ENCODE measurements around the gene TPSD1.
A peak's percentile ranks its signal among the peaks of the same experiment; 100 is the strongest.
"Not testable (repeated sequence)": the region's sequence is repeated elsewhere in the genome, so short reads cannot be mapped to it uniquely, and the experiment has no call there.

TPSD1 gene

GRCh38 chr16:1243907-1244850 lies 11.7 kb upstream of the TPSD1 start:
- H3K4me3 Mint-ChIP-seq; H3K9me3 Mint-ChIP-seq; H3K27ac Mint-ChIP-seq; H3K36me3 Mint-ChIP-seq (ENCODE audit: low read depth); H3K4me1 Mint-ChIP-seq; DNase-seq; H3K27me3 Mint-ChIP-seq: not testable (repeated sequence)
- ATAC-seq = peak; percentile 15

GRCh38 chr16:1244881-1245280 lies 11.0 kb upstream of the TPSD1 start:
- Mint-ChIP-seq H3K27ac (no peak overlapping the region), H3K4me1 (peaks cover 3% of the 10 kb centered on the region), H3K4me3 (no peak overlapping the region), H3K27me3 (peaks cover 9% of the 10 kb centered on the region), H3K9me3 (no peaks in the 10 kb centered on the region), H3K36me3 (ENCODE audit: low read depth) (no peaks in the 10 kb centered on the region)
- no peak for DNase-seq
- ATAC-seq = no peak

GRCh38 chr16:1245452-1246020 lies 10.3 kb upstream of the TPSD1 start:
- ATAC-seq (no peak), DNase-seq (no peak)
- peaks cover 3% of the 10 kb centered on the region for H3K4me1 Mint-ChIP-seq
- no peaks in the 10 kb centered on the region for H3K9me3 Mint-ChIP-seq
- H3K36me3 Mint-ChIP-seq (ENCODE audit: low read depth) = no peaks in the 10 kb centered on the region
- no peak overlapping the region for H3K27ac Mint-ChIP-seq
- H3K27me3 Mint-ChIP-seq = peaks cover 9% of the 10 kb centered on the region
- no peak overlapping the region for H3K4me3 Mint-ChIP-seq

GRCh38 chr16:1247903-1248537 lies 7.8 kb upstream of the TPSD1 start:
- not testable (repeated sequence) for H3K36me3 Mint-ChIP-seq (ENCODE audit: low read depth); H3K27ac Mint-ChIP-seq; ATAC-seq; H3K4me1 Mint-ChIP-seq; DNase-seq; H3K27me3 Mint-ChIP-seq; H3K9me3 Mint-ChIP-seq; H3K4me3 Mint-ChIP-seq

- ATAC-seq = peak; percentile 21
- not testable (repeated sequence) for DNase-seq; H3K4me1 Mint-ChIP-seq; H3K4me3 Mint-ChIP-seq; H3K27ac Mint-ChIP-seq; H3K27me3 Mint-ChIP-seq; H3K36me3 Mint-ChIP-seq (ENCODE audit: low read depth); H3K9me3 Mint-ChIP-seq
Observed at GRCh38 chr16:1249031-1249755, 6.7 kb upstream of the TPSD1 start.

GRCh38 chr16:1253701-1254364 lies 2.0 kb upstream of the TPSD1 start:
- not testable (repeated sequence) for H3K9me3 Mint-ChIP-seq; H3K27me3 Mint-ChIP-seq; ATAC-seq; H3K4me1 Mint-ChIP-seq; DNase-seq; H3K27ac Mint-ChIP-seq; H3K4me3 Mint-ChIP-seq; H3K36me3 Mint-ChIP-seq (ENCODE audit: low read depth)

- H3K9me3 Mint-ChIP-seq; H3K36me3 Mint-ChIP-seq (ENCODE audit: low read depth); H3K27me3 Mint-ChIP-seq; H3K27ac Mint-ChIP-seq; DNase-seq; H3K4me3 Mint-ChIP-seq; ATAC-seq; H3K4me1 Mint-ChIP-seq: not testable (repeated sequence)
Observed at GRCh38 chr16:1254821-1255220, 1.0 kb upstream of the TPSD1 start.

GRCh38 chr16:1256296-1256873 lies 516 bp downstream of the TPSD1 start:
- not testable (repeated sequence) for H3K9me3 Mint-ChIP-seq; DNase-seq; H3K27ac Mint-ChIP-seq; H3K36me3 Mint-ChIP-seq (ENCODE audit: low read depth); H3K4me1 Mint-ChIP-seq; H3K4me3 Mint-ChIP-seq; ATAC-seq
- H3K27me3 Mint-ChIP-seq = peaks cover 13% of the 10 kb centered on the region

GRCh38 chr16:1256874-1257322 lies 1.0 kb downstream of the TPSD1 start:
- Mint-ChIP-seq H3K9me3 (no peaks in the 10 kb centered on the region), H3K36me3 (ENCODE audit: low read depth) (no peaks in the 10 kb centered on the region), H3K4me3 (no peak overlapping the region), H3K27me3 (peaks cover 16% of the 10 kb centered on the region), H3K27ac (no peak overlapping the region), H3K4me1 (peaks cover 2% of the 10 kb centered on the region)
- peak; percentile 27 for ATAC-seq
- DNase-seq = no peak

GRCh38 chr16:1257561-1258224 lies 1.8 kb downstream of the TPSD1 start:
- no peak overlapping the region for H3K4me3 Mint-ChIP-seq
- H3K27me3 Mint-ChIP-seq = peaks cover 22% of the 10 kb centered on the region
- no peaks in the 10 kb centered on the region for H3K36me3 Mint-ChIP-seq (ENCODE audit: low read depth)
- ATAC-seq = no peak
- H3K9me3 Mint-ChIP-seq = no peaks in the 10 kb centered on the region
- no peak overlapping the region for H3K27ac Mint-ChIP-seq
- H3K4me1 Mint-ChIP-seq = peaks cover 2% of the 10 kb centered on the region
- DNase-seq = no peak

GRCh38 chr16:1258225-1258600 lies 2.3 kb downstream of the TPSD1 start:
- H3K36me3 Mint-ChIP-seq (ENCODE audit: low read depth) = no peaks in the 10 kb centered on the region
- no peak for ATAC-seq
- peaks cover 2% of the 10 kb centered on the region for H3K4me1 Mint-ChIP-seq
- H3K27me3 Mint-ChIP-seq = peaks cover 22% of the 10 kb centered on the region
- DNase-seq = no peak
- H3K9me3 Mint-ChIP-seq = no peaks in the 10 kb centered on the region
- H3K27ac Mint-ChIP-seq = no peak overlapping the region
- no peak overlapping the region for H3K4me3 Mint-ChIP-seq

GRCh38 chr16:1258906-1259759 lies 3.3 kb downstream of the TPSD1 start:
- DNase-seq (no peak), ATAC-seq (no peak)
- peaks cover 22% of the 10 kb centered on the region for H3K27me3 Mint-ChIP-seq
- no peak overlapping the region for H3K4me3 Mint-ChIP-seq
- peaks cover under 1% of the 10 kb centered on the region for H3K9me3 Mint-ChIP-seq
- no peak overlapping the region for H3K27ac Mint-ChIP-seq
- H3K36me3 Mint-ChIP-seq (ENCODE audit: low read depth) = no peaks in the 10 kb centered on the region
- peaks cover 2% of the 10 kb centered on the region for H3K4me1 Mint-ChIP-seq

GRCh38 chr16:1259760-1260068 lies 3.8 kb downstream of the TPSD1 start:
- no peak for ATAC-seq
- Mint-ChIP-seq H3K27ac (no peak overlapping the region), H3K9me3 (peaks cover 6% of the 10 kb centered on the region), H3K36me3 (ENCODE audit: low read depth) (no peaks in the 10 kb centered on the region), H3K4me3 (no peak overlapping the region), H3K4me1 (peaks cover 2% of the 10 kb centered on the region), H3K27me3 (peaks cover 22% of the 10 kb centered on the region)
- DNase-seq = no peak

Data from activated naive CD8-positive, alpha-beta T cell treated with anti-CD3 and anti-CD28 coated beads, Interleukin-2, amount 50 U/mL, for 24 hours (primary cell).